Measurements from ENCODE around the gene TRAF7. TPM values are rescaled to one million over a fixed set of nuclear protein-coding genes. Genes with fewer than 3 reads are reported as not detected.
"Not testable (repeated sequence)": the region's sequence is repeated elsewhere in the genome, so short reads cannot be mapped to it uniquely, and the experiment has no call there.

The TRAF7 gene
- total RNA-seq, 1 experiment from 2014 or later: 59.3 TPM

- in situ Hi-C loops (cut with HindIII; ENCODE audit: low pct_unique_long_range_greater_than_20kb, low sequenced_read_pairs); DNase-seq (ENCODE audit: low read depth, low spot score): not testable (repeated sequence)
Measured at GRCh38 chr16:2117960-2118722, 37.4 kb upstream of the TRAF7 start.

GRCh38 chr16:2121325-2121724, 34.3 kb upstream of the TRAF7 start:
- in situ Hi-C loops (cut with HindIII; ENCODE audit: low pct_unique_long_range_greater_than_20kb, low sequenced_read_pairs): not testable (repeated sequence)
- peak; percentile 60 for DNase-seq (ENCODE audit: low read depth, low spot score)

DNA sequence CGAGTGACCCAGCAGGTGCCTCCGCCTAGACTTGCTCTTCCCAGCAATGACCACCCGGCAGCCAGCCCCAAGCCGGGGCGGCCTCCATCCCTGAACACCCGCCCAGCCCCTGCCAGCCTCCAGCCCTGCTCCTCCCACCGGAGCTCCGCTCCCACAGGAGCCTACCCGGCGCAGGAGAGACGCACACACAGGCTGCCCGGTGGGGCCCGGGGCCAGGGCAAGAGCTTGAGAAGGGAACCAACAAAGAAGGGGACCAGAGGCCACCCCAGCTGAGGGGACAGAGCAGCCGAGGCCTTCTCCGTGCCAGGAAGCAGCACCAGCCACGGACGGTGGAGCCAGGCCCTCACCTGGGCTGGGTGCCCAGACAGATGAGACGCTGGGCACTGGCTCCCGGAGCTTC, 33.7 kb upstream of the TRAF7 start:
- no peak for DNase-seq (ENCODE audit: low read depth, low spot score)
- in situ Hi-C loops (cut with HindIII; ENCODE audit: low pct_unique_long_range_greater_than_20kb, low sequenced_read_pairs): no loop called here

DNA sequence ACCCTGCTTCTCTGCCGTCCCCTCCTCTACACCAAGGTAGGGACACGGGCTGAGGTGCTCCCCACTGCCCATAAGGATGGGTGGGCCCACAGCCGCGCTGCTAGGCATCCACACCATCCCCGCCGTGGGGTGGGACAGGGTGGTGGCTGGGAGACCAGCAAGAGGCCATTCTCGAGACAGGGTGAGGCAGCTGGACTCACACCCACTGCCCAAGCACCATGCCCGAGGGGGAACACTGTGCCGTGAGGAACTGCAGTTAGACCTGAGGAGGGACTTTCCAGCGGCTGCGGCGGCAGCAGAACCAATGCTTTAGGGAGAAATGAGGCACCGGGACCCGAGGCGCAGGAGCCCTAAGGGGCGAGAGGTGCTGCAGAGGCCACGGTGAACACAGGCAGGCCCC, 33.2 kb upstream of the TRAF7 start:
- DNase-seq (ENCODE audit: low read depth, low spot score): no peak
- in situ Hi-C loops (cut with HindIII; ENCODE audit: low pct_unique_long_range_greater_than_20kb, low sequenced_read_pairs): no loop called here

DNA sequence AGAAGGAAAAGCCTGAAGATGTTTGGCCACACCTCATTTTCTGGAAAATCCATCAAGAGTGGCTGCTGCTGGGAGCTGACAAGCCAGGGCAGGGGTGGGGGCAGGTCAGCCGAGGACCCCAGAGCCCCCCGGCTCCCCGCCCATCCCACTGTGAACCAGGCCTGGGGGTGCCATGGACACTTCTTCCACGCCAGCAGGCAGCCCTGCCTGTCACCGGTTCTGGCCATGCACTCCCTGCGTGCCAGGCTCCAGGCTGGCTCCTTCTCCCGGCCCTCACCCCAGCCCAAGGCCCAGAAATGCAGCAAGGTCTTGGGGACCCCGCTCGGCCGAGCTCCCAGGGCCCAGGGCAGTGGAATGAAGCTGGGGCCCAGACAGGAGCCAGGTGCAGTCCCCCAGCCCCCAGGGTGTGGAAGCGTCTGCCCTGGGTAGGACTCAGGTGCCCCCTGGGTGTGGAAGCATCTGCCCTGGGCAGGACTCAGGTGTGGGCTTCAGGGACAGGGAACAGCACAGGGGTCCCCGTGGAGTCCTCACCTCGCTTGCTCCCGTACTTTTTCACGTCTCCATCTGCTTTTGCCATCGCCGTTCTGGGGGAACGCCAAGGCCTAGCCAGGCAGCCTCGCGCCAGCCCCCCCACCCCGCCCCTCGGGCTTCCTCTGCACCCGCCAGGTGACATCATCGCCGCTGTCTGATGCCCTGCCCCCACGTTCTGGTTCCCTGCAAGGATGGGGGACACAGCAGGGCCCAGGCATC, 32.5 kb upstream of the TRAF7 start:
- in situ Hi-C loops (cut with HindIII; ENCODE audit: low pct_unique_long_range_greater_than_20kb, low sequenced_read_pairs); DNase-seq (ENCODE audit: low read depth, low spot score): not testable (repeated sequence)

- DNase-seq (ENCODE audit: low read depth, low spot score); in situ Hi-C loops (cut with HindIII; ENCODE audit: low pct_unique_long_range_greater_than_20kb, low sequenced_read_pairs): not testable (repeated sequence)
Measured at GRCh38 chr16:2123706-2124376, 31.7 kb upstream of the TRAF7 start.

DNA sequence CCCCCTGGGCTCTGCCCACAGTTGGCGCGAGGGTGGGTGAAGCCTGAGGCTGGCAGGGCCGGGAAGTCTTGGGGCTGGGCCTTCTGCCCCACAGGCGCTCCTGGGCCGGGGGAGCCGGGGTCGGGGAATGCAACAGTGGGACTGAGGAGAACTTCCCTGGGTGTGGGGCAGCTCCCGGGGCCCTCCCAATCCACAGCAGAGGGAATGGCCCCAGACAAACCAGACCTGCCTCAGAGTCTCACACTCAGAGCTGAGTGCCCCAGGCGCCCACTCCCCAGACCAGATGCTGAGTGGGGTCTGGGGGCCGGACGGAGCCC, 31.2 kb upstream of the TRAF7 start:
- in situ Hi-C loops (cut with HindIII; ENCODE audit: low pct_unique_long_range_greater_than_20kb, low sequenced_read_pairs); DNase-seq (ENCODE audit: low read depth, low spot score): not testable (repeated sequence)

DNA sequence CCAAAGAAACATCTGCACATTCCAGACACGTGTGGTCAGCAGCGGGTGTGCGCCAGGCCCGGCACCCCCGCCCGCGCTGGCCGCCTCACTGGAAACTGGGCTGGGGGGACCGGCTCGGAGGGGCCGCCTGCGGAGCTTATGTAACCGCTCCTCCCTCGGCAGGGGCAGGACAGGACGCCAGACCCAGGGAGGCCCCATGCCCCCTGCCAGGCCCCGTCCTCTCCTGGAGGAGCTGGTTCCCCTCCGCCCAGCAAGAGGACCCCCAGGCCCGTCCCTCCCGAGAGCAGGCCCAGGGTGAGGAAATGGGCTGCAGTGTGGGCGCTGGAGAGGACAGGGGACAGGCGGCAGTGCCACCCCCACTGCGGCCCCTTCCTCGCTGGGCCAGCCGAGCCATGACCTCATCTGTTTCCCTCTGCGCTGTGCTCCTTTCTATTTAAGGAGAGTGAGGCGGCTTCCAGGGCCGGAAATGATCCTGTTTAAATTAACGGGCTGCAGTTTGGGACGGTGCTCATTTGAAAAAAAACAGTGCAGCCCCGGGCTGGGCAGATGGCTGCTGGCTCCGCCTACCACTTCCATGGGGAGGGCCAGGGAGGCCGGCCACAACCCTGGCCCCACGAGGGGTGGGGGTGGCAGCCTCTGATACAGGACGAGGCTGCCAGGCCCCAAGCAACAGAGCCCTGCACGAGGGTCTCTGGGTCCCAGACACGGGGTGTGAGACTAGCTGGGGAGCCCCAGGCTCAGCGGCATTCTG, 30.7 kb upstream of the TRAF7 start:
- in situ Hi-C loops (cut with HindIII; ENCODE audit: low pct_unique_long_range_greater_than_20kb, low sequenced_read_pairs); DNase-seq (ENCODE audit: low read depth, low spot score): not testable (repeated sequence)

- in situ Hi-C loops (cut with HindIII; ENCODE audit: low pct_unique_long_range_greater_than_20kb, low sequenced_read_pairs); DNase-seq (ENCODE audit: low read depth, low spot score): not testable (repeated sequence)
Measured at GRCh38 chr16:2125609-2126008, 30.0 kb upstream of the TRAF7 start.

DNA sequence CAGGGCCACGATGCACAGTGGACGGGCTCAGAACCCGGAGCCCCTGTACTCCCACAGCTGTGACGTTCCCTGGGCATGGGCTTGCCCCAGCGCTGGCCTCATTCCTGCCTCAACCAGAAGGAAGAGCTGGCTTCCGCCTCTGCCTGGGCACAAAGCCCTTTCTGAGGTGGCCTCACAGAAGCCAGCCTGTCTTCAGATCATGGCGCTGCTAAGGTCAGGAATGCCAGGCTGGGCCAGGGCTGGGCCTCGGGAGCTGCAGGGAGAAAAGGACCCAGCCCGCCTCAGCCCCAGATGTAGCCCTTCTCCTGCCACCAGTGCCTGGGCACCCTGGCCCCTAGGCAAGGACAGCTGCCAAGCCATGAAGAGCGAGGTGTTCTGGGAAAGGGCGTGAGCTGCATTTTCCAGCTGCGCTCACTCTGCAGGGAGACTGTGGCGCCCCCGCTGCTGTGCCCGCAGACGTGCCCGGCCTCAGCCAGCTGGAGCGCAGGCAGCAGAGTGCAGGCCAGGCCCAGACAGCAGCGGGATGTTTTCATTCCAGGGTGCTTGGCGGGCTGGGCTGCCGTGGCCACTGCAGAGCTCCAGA, 29.3 kb upstream of the TRAF7 start:
- in situ Hi-C loops (cut with HindIII; ENCODE audit: low pct_unique_long_range_greater_than_20kb, low sequenced_read_pairs); DNase-seq (ENCODE audit: low read depth, low spot score): not testable (repeated sequence)

GRCh38 chr16:2126928-2127556, 28.5 kb upstream of the TRAF7 start:
- in situ Hi-C loops (cut with HindIII; ENCODE audit: low pct_unique_long_range_greater_than_20kb, low sequenced_read_pairs); DNase-seq (ENCODE audit: low read depth, low spot score): not testable (repeated sequence)

- peak; percentile 43 for DNase-seq (ENCODE audit: low read depth, low spot score)
- in situ Hi-C loops (cut with HindIII; ENCODE audit: low pct_unique_long_range_greater_than_20kb, low sequenced_read_pairs): not testable (repeated sequence)
Measured at GRCh38 chr16:2127630-2128280, 27.8 kb upstream of the TRAF7 start.

- DNase-seq (ENCODE audit: low read depth, low spot score); in situ Hi-C loops (cut with HindIII; ENCODE audit: low pct_unique_long_range_greater_than_20kb, low sequenced_read_pairs): not testable (repeated sequence)
Measured at GRCh38 chr16:2129251-2129650, 26.3 kb upstream of the TRAF7 start.

DNA sequence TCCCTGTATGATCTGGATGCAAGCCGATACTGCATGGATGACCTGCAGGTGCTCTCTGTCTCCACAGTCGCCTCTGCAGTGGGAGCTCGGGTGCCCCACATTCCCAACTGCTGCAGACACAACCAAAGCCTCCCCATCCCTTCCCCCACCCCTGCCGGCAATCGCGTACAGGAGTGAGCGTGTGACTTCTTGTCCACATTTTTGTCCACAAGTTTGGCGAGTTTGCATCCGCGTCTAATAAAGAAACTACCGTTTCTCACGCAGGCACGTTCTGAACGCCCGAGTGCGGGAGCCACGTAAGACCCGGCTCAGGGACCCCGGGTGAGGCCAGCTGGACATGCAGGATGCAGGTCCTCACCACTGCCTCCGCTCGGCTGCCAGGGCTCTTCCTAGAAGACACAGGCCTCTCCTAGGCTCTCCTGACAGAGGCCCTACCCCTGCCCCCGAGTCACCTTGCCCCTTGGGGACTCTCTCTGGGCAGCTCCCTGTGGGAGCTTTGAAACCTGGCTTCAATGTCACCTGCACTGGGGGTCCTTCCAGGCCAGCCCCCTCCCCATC, 25.6 kb upstream of the TRAF7 start:
- DNase-seq (ENCODE audit: low read depth, low spot score); in situ Hi-C loops (cut with HindIII; ENCODE audit: low pct_unique_long_range_greater_than_20kb, low sequenced_read_pairs): not testable (repeated sequence)

DNA sequence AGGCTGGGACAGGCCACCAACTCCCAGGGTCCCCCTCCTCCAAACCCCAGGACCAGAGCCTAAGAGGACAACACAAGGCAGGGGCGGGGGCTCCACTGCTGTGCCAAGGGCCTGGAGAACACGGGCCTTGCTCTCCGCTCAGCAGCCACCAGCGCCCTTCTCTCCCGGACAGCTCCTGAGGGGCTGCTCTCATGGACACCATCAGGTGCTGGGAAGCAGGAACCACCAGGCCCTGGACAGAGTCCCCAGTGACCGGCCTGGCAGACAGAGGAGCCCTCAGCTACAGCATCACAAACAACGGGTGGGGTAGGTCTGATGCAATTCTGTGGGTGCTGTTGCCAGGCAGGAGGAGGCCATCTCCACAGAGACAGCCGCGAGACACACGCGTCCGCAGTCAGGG, 21.8 kb upstream of the TRAF7 start:
- DNase-seq (ENCODE audit: low read depth, low spot score); in situ Hi-C loops (cut with HindIII; ENCODE audit: low pct_unique_long_range_greater_than_20kb, low sequenced_read_pairs): not testable (repeated sequence)

GRCh38 chr16:2135071-2135470, 20.5 kb upstream of the TRAF7 start:
- DNase-seq (ENCODE audit: low read depth, low spot score); in situ Hi-C loops (cut with HindIII; ENCODE audit: low pct_unique_long_range_greater_than_20kb, low sequenced_read_pairs): not testable (repeated sequence)

All from SK-MEL-5 (cell line).